Panc1 (cell line): Measurements from ENCODE around the gene ACVR1B. TPM values are rescaled to one million over a fixed set of nuclear protein-coding genes. Genes with fewer than 3 reads are reported as not detected.

ENCODE experiments used
- ATAC-seq: fragments of 200-7000 bp; cut with Tn5 transposase; 2 replicates; pipeline ENCODE4 v1.9.1; 2020; ENCODE audit warnings: mild to moderate bottlenecking, moderate library complexity
- BruUV-seq: library from RNA; stranded (reverse); fragments of 400-500 nt; replicated peaks from 2 replicates; lab custom pipeline; 2021; lab: Mats Ljungman, UMichigan
- CTCF ChIA-PET: fragments of 300-600 bp; sonication (Branson Sonifier 250); formaldehyde crosslinking; loops from one replicate; lab custom pipeline; 2022; ENCODE audit warnings: antibody characterized with exemption; lab: Charles Lee
- POLR2A ChIA-PET: fragments of 300-600 bp; sonication (Branson Sonifier 250); formaldehyde crosslinking; loops from one replicate; lab custom pipeline; 2022; ENCODE audit warnings: antibody characterized with exemption; lab: Charles Lee
- DNase-seq: peaks from one replicate; pipeline ENCODE4 v3.0.0-alpha.2; 2010; ENCODE audit warnings: low read depth, low spot score
- H3K27ac ChIP-seq: 2 replicates; pipeline ENCODE4 v1.5.1; 2011; ENCODE audit warnings: mild to moderate bottlenecking, low read length, inconsistent platforms
- H3K27me3 ChIP-seq: fragments of 200-500 bp; sonication (Bioruptor generic); 2 replicates; pipeline ENCODE4 v1.6.0; 2014; ENCODE audit warnings: low read length, inconsistent platforms; ENCODE audit not compliant: control insufficient read depth, insufficient read depth
- H3K36me3 ChIP-seq: fragments of 200-500 bp; sonication (Bioruptor generic); 2 replicates; pipeline ENCODE4 v1.5.1; 2014; ENCODE audit warnings: inconsistent platforms, mild to moderate bottlenecking, low read length, moderate library complexity; ENCODE audit not compliant: control insufficient read depth, insufficient read depth
- H3K4me1 ChIP-seq: 2 replicates; pipeline ENCODE4 v1.5.1; 2011; ENCODE audit warnings: inconsistent platforms, mild to moderate bottlenecking, low read length, moderate library complexity; ENCODE audit not compliant: control insufficient read depth, insufficient read depth
- H3K4me3 ChIP-seq, 2 experiments: 2 replicates each; pipeline ENCODE4 v1.5.1; 2011 to 2012; ENCODE audit warnings: low read depth in 2 of 2, low read length in 2 of 2, mild to moderate bottlenecking in 2 of 2, inconsistent platforms in 1 of 2, moderate library complexity in 1 of 2
- H3K9me3 ChIP-seq: fragments of 200-500 bp; sonication (Bioruptor generic); 2 replicates; pipeline ENCODE4 v1.5.1; 2014; ENCODE audit warnings: low read depth, mild to moderate bottlenecking, inconsistent platforms, low read length, moderate library complexity; ENCODE audit not compliant: control insufficient read depth, insufficient read depth
- POLR2AphosphoS5 ChIP-seq: IDR thresholded peaks from 2 replicates; pipeline ENCODE4 v1.6.1; 2012; ENCODE audit warnings: mild to moderate bottlenecking, low read depth, low read length, moderate library complexity
- SIN3A ChIP-seq: IDR thresholded peaks from 2 replicates; pipeline ENCODE4 v1.6.1; 2012; ENCODE audit warnings: low read depth, mild to moderate bottlenecking, low read length, moderate library complexity, borderline replicate concordance; ENCODE audit not compliant: insufficient read depth
- TCF7L2 ChIP-seq: IDR thresholded peaks from 2 replicates; pipeline ENCODE4 v1.6.1; 2011; ENCODE audit warnings: mild to moderate bottlenecking, low read depth, low read length, inconsistent platforms
- in situ Hi-C: cut with HindIII; loops from 2 replicates; pipeline ENCODE4 v1.10.0; 2016; ENCODE audit warnings: low sequenced_read_pairs, low pct_unique_long_range_greater_than_20kb
- intact Hi-C: fragments of 100-400 bp; cut with micrococcal nuclease; formaldehyde crosslinking; loops from one replicate; pipeline ENCODE4 v1.10.0; 2022; ENCODE audit not compliant: unreplicated experiment
- total RNA-seq: library from RNA; stranded (reverse); gene quantifications from one replicate; pipeline ENCODE4 v1.2.1, GENCODE V29; 2021; ENCODE audit not compliant: unreplicated experiment
- TF ChIP-seq, protein P1 (sequence below), 2 experiments: IDR thresholded peaks; 2 replicates each; pipeline ENCODE4 v1.6.1; 2011 to 2012; ENCODE audit warnings: low read depth in 2 of 2, control low read depth in 1 of 2, low read length in 1 of 2, mild to moderate bottlenecking in 1 of 2, moderate library complexity in 1 of 2; ENCODE audit not compliant: insufficient read depth in 1 of 2
- TF ChIP-seq, protein P2 (sequence below): fragments of 450-650 bp; IDR thresholded peaks from 2 replicates; pipeline ENCODE4 v1.5.1; 2017; ENCODE audit warnings: mild to moderate bottlenecking

Gene ACVR1B
- total RNA-seq, 1 experiment from 2014 or later, result 23.0 TPM

DNA sequence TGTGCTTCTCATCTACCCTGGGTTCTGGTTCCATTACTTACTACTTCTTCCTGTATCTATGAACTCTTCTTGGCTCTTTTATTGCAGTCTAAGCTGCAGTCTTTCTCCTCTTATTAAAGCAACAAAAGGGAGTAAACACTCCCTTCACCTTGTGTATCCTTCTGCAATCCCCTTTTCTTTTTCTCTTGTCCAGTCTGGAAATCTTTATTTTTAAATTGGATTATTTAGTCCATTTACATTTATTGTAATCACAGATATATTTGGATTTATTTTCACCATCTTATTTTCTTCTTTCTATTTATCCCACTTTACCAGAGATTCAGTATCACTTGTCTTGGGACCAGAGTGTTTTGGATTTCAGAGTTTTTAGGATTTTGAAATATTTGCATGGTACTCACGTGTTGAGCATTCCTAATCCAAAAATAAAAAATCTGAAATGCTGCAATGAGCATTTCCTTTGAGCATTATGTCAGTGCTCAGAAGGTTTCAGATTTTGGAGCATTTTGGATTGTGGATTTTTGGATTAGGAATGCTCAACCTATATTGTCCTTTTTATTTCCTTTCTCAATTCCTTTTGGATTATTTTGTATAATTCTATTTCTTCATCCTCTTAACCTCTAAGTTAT is 6.8 kb upstream of the ACVR1B start:
- TF ChIP-seq POLR2AphosphoS5 (no peak), SIN3A (no peak), TCF7L2 (no peak)
- TF ChIP-seq, protein P1, sequence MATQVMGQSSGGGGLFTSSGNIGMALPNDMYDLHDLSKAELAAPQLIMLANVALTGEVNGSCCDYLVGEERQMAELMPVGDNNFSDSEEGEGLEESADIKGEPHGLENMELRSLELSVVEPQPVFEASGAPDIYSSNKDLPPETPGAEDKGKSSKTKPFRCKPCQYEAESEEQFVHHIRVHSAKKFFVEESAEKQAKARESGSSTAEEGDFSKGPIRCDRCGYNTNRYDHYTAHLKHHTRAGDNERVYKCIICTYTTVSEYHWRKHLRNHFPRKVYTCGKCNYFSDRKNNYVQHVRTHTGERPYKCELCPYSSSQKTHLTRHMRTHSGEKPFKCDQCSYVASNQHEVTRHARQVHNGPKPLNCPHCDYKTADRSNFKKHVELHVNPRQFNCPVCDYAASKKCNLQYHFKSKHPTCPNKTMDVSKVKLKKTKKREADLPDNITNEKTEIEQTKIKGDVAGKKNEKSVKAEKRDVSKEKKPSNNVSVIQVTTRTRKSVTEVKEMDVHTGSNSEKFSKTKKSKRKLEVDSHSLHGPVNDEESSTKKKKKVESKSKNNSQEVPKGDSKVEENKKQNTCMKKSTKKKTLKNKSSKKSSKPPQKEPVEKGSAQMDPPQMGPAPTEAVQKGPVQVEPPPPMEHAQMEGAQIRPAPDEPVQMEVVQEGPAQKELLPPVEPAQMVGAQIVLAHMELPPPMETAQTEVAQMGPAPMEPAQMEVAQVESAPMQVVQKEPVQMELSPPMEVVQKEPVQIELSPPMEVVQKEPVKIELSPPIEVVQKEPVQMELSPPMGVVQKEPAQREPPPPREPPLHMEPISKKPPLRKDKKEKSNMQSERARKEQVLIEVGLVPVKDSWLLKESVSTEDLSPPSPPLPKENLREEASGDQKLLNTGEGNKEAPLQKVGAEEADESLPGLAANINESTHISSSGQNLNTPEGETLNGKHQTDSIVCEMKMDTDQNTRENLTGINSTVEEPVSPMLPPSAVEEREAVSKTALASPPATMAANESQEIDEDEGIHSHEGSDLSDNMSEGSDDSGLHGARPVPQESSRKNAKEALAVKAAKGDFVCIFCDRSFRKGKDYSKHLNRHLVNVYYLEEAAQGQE (IDR thresholded peaks at IDR 0.05; ENCODE audit: insufficient read depth in 1 of 2, low read depth in 2 of 2, low read length in 1 of 2), result no peak
- TF ChIP-seq, protein P2, sequence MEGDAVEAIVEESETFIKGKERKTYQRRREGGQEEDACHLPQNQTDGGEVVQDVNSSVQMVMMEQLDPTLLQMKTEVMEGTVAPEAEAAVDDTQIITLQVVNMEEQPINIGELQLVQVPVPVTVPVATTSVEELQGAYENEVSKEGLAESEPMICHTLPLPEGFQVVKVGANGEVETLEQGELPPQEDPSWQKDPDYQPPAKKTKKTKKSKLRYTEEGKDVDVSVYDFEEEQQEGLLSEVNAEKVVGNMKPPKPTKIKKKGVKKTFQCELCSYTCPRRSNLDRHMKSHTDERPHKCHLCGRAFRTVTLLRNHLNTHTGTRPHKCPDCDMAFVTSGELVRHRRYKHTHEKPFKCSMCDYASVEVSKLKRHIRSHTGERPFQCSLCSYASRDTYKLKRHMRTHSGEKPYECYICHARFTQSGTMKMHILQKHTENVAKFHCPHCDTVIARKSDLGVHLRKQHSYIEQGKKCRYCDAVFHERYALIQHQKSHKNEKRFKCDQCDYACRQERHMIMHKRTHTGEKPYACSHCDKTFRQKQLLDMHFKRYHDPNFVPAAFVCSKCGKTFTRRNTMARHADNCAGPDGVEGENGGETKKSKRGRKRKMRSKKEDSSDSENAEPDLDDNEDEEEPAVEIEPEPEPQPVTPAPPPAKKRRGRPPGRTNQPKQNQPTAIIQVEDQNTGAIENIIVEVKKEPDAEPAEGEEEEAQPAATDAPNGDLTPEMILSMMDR, result no peak
- Histone ChIP-seq H3K4me1 (no peaks in the 10 kb centered on the region), H3K9me3 (peaks cover 16% of the 10 kb centered on the region), H3K4me3 (no peak overlapping the region), H3K27ac (no peak overlapping the region), H3K27me3 (peaks cover under 1% of the 10 kb centered on the region; the same call in 1 of the 2 replicates), H3K36me3 (no peaks in the 10 kb centered on the region)
- intact Hi-C loops, result no loop called here
- no TSS peak for BruUV-seq
- ATAC-seq, result no peak
- DNase-seq, result no peak
- ChIA-PET CTCF (no interaction called here), POLR2A (no interaction called here)
- in situ Hi-C loops, result no loop called here

DNA sequence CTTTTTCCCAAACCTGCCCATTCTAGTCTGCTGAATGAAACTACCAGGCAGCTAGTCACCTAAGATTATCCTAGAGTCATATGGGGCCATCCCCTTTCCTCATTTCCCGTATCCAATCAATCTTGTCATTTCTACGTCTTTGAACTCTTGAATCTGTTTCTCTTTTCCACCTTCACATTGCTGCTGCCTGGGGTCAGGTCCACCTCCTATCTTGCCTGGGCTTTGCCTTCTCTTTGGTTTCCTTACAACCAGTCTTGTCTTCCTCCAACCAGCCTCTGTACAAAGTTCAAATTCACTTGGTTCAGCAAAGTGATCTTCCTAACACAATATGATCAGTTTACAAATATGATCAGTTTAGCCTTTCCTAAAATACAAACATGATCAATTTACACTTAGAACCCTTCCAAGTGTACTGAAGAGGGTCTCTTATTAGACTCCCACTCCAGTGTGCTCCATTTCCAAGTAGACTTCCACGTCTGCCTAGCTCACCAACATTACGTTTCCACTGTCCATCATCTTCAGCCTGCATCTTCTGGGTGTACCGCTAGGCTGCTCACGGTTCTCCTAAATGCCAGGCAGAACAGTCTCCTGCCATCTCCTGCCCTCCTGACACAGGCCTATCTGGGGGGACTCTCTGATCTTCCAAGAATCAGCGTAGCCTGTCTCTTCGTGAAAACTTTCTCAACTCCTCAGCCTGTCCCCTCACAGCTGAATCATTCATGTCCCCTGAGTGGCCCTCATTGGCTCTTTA is 4.1 kb upstream of the ACVR1B start:
- Histone ChIP-seq H3K4me3 (no peak overlapping the region), H3K9me3 (peaks cover 16% of the 10 kb centered on the region), H3K27me3 (peaks cover 12% of the 10 kb centered on the region), H3K36me3 (peaks cover 5% of the 10 kb centered on the region; the same call in 1 of the 2 replicates), H3K27ac (no peak overlapping the region), H3K4me1 (0 out of 2 replicates have a peak, but pooled peaks cover 3% of the 10 kb centered on the region)
- no peak for DNase-seq
- in situ Hi-C loops (no loop called here), intact Hi-C loops (no loop called here)
- POLR2A ChIA-PET, result no interaction called here
- CTCF ChIA-PET, result no interaction called here
- TF ChIP-seq POLR2AphosphoS5 (no peak), SIN3A (no peak), TCF7L2 (no peak)
- TF ChIP-seq, protein P2, result no peak
- TF ChIP-seq, protein P1 (IDR thresholded peaks at IDR 0.05; ENCODE audit: insufficient read depth in 1 of 2, low read depth in 2 of 2, low read length in 1 of 2), result no peak
- no peak for ATAC-seq
- BruUV-seq, result no TSS peak
